ENCODE results near the gene PLEK.

The PLEK gene

DNA sequence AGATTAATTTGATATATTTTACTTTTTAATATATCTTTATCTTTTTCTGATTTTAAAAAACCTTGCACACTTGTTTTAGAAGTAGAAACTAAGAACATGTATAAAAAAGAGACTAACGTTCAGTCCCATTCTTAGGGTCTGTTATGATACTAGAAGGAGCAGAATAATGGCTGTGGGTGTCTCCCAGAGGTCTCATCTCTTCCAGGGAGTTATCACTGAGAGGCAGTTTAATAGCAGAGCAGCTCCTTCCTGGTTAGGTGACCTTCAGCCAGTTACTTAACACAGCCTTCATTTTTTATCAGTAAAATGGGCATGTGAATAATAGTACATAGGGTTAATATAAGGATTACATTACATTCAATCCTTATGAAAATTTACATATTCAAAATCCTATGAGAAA, 61.4 kb downstream of the PLEK start:
- Histone ChIP-seq H3K27me3 (ENCODE audit: control insufficient read depth, insufficient read depth, low read length, poor library complexity, severe bottlenecking) (no peaks in the 10 kb centered on the region), H3K4me1 (ENCODE audit: control insufficient read depth, insufficient read depth, low read length) (no peaks in the 10 kb centered on the region), H3K36me3 (ENCODE audit: control insufficient read depth, insufficient read depth, low read length) (no peaks in the 10 kb centered on the region), H3K9me3 (ENCODE audit: control insufficient read depth, low read length) (no peaks in the 10 kb centered on the region), H3K4me3 (ENCODE audit: insufficient read depth, low read depth, low read length) (no peak overlapping the region), H3K27ac (ENCODE audit: insufficient read depth, low read depth, low read length, poor library complexity, severe bottlenecking) (no peak overlapping the region)
- 100% methylated on average over 1 of the region's 1 CpG for WGBS, 2 experiments

DNA sequence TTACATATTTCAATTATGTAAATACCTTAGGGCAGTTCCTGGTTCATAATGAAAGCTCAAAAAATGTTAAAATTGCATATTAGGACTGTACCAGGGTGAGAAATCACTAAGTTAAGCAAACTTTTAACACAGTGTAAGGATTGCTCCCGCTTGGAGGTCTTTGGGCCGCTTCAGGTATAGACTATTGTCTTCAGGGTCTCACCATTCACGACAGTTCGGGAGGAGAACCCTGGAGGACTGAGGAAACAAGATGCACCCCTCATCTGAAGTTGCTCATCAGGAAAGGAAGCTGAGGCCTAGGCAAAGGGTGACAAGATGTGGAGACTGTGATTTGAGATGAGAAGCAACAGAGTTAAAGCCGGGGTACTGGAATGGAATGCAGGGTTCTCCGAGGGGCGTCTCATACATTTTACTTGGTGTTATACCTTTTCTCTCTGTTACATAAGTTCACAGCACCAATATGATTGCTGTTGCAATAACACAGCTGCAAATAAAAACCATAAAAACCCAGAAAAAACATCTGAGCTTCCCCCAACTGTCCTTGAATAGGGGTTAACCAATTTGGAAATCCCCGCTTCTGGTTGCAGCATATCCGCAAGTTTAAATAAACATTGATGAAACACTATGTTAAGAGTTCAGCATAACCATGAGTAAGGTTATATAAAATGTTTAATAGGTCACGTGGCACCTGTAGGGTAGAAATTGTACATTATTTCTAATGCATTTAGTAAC, 61.9 kb downstream of the PLEK start:
- H3K27me3 ChIP-seq (ENCODE audit: control insufficient read depth, insufficient read depth, low read length, poor library complexity, severe bottlenecking), result no peaks in the 10 kb centered on the region
- no peaks in the 10 kb centered on the region for H3K36me3 ChIP-seq (ENCODE audit: control insufficient read depth, insufficient read depth, low read length)
- H3K27ac ChIP-seq (ENCODE audit: insufficient read depth, low read depth, low read length, poor library complexity, severe bottlenecking), result no peak overlapping the region
- no peak overlapping the region for H3K4me3 ChIP-seq (ENCODE audit: insufficient read depth, low read depth, low read length)
- no peaks in the 10 kb centered on the region for H3K9me3 ChIP-seq (ENCODE audit: control insufficient read depth, low read length)
- 93 to 95% methylated on average over 10 of the region's 10 CpGs for WGBS, 2 experiments
- H3K4me1 ChIP-seq (ENCODE audit: control insufficient read depth, insufficient read depth, low read length), result no peaks in the 10 kb centered on the region

DNA sequence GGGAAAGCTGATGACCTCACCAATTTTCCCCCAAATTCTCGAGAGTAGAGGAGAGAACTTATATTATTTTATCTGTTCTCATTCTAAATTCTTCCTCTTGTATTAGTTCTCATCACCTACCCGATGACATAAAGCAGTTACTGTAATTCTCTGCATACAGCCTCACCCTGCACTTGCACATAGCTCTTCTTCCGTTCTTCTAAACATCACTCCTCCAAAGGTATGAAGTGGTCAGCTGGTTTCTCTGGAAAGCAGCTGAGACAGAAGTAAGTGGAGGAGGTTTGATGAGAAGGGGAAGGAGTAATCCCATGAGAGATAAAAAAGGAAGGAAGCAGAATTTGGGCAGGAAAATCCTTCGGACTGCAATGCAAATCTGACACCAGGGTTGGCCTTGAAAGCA, 63.0 kb downstream of the PLEK start:
- Histone ChIP-seq H3K27ac (ENCODE audit: insufficient read depth, low read depth, low read length, poor library complexity, severe bottlenecking) (no peak overlapping the region), H3K27me3 (ENCODE audit: control insufficient read depth, insufficient read depth, low read length, poor library complexity, severe bottlenecking) (no peaks in the 10 kb centered on the region), H3K4me1 (ENCODE audit: control insufficient read depth, insufficient read depth, low read length) (no peaks in the 10 kb centered on the region), H3K4me3 (ENCODE audit: insufficient read depth, low read depth, low read length) (no peak overlapping the region), H3K36me3 (ENCODE audit: control insufficient read depth, insufficient read depth, low read length) (no peaks in the 10 kb centered on the region), H3K9me3 (ENCODE audit: control insufficient read depth, low read length) (no peaks in the 10 kb centered on the region)
- 94% methylated on average over 3 to 4 of the region's 4 CpGs for whole genome bisulfite sequencing, 2 experiments

GRCh38 chr2:68428746-68429145, 63.7 kb downstream of the PLEK start:
- WGBS, 2 experiments, result 86 to 93% methylated on average over 1 of the region's 1 CpG
- no peak overlapping the region for H3K27ac ChIP-seq (ENCODE audit: insufficient read depth, low read depth, low read length, poor library complexity, severe bottlenecking)
- H3K27me3 ChIP-seq (ENCODE audit: control insufficient read depth, insufficient read depth, low read length, poor library complexity, severe bottlenecking), result no peaks in the 10 kb centered on the region
- H3K4me1 ChIP-seq (ENCODE audit: control insufficient read depth, insufficient read depth, low read length), result no peaks in the 10 kb centered on the region
- no peaks in the 10 kb centered on the region for H3K36me3 ChIP-seq (ENCODE audit: control insufficient read depth, insufficient read depth, low read length)
- no peaks in the 10 kb centered on the region for H3K9me3 ChIP-seq (ENCODE audit: control insufficient read depth, low read length)
- no peak overlapping the region for H3K4me3 ChIP-seq (ENCODE audit: insufficient read depth, low read depth, low read length)

GRCh38 chr2:68429311-68429826, 64.3 kb downstream of the PLEK start:
- Histone ChIP-seq H3K27me3 (ENCODE audit: control insufficient read depth, insufficient read depth, low read length, poor library complexity, severe bottlenecking) (no peaks in the 10 kb centered on the region), H3K9me3 (ENCODE audit: control insufficient read depth, low read length) (no peaks in the 10 kb centered on the region), H3K4me3 (ENCODE audit: insufficient read depth, low read depth, low read length) (no peak overlapping the region), H3K36me3 (ENCODE audit: control insufficient read depth, insufficient read depth, low read length) (no peaks in the 10 kb centered on the region), H3K27ac (ENCODE audit: insufficient read depth, low read depth, low read length, poor library complexity, severe bottlenecking) (no peak overlapping the region), H3K4me1 (ENCODE audit: control insufficient read depth, insufficient read depth, low read length) (no peaks in the 10 kb centered on the region)
- 78 to 80% methylated on average over 7 of the region's 7 CpGs for WGBS, 2 experiments

- Histone ChIP-seq H3K27me3 (ENCODE audit: control insufficient read depth, insufficient read depth, low read length, poor library complexity, severe bottlenecking) (no peaks in the 10 kb centered on the region), H3K4me1 (ENCODE audit: control insufficient read depth, insufficient read depth, low read length) (no peaks in the 10 kb centered on the region), H3K36me3 (ENCODE audit: control insufficient read depth, insufficient read depth, low read length) (no peaks in the 10 kb centered on the region), H3K4me3 (ENCODE audit: insufficient read depth, low read depth, low read length) (no peak overlapping the region), H3K9me3 (ENCODE audit: control insufficient read depth, low read length) (no peaks in the 10 kb centered on the region), H3K27ac (ENCODE audit: insufficient read depth, low read depth, low read length, poor library complexity, severe bottlenecking) (no peak overlapping the region)
- 81 to 83% methylated on average over 8 of the region's 8 CpGs for WGBS, 2 experiments
Observed at GRCh38 chr2:68431316-68431972, 66.4 kb downstream of the PLEK start.

- no peak overlapping the region for H3K27ac ChIP-seq (ENCODE audit: insufficient read depth, low read depth, low read length, poor library complexity, severe bottlenecking)
- H3K9me3 ChIP-seq (ENCODE audit: control insufficient read depth, low read length), result no peaks in the 10 kb centered on the region
- H3K4me3 ChIP-seq (ENCODE audit: insufficient read depth, low read depth, low read length), result no peak overlapping the region
- H3K27me3 ChIP-seq (ENCODE audit: control insufficient read depth, insufficient read depth, low read length, poor library complexity, severe bottlenecking), result no peaks in the 10 kb centered on the region
- no peaks in the 10 kb centered on the region for H3K36me3 ChIP-seq (ENCODE audit: control insufficient read depth, insufficient read depth, low read length)
- no peaks in the 10 kb centered on the region for H3K4me1 ChIP-seq (ENCODE audit: control insufficient read depth, insufficient read depth, low read length)
- WGBS, 2 experiments, result 79 to 80% methylated on average over 14 of the region's 14 CpGs
Observed at GRCh38 chr2:68432696-68433658, 67.9 kb downstream of the PLEK start.

GRCh38 chr2:68434981-68435380, 69.9 kb downstream of the PLEK start:
- no peaks in the 10 kb centered on the region for H3K36me3 ChIP-seq (ENCODE audit: control insufficient read depth, insufficient read depth, low read length)
- no peaks in the 10 kb centered on the region for H3K9me3 ChIP-seq (ENCODE audit: control insufficient read depth, low read length)
- no peaks in the 10 kb centered on the region for H3K27me3 ChIP-seq (ENCODE audit: control insufficient read depth, insufficient read depth, low read length, poor library complexity, severe bottlenecking)
- no peak overlapping the region for H3K4me3 ChIP-seq (ENCODE audit: insufficient read depth, low read depth, low read length)
- H3K27ac ChIP-seq (ENCODE audit: insufficient read depth, low read depth, low read length, poor library complexity, severe bottlenecking), result no peak overlapping the region
- no peaks in the 10 kb centered on the region for H3K4me1 ChIP-seq (ENCODE audit: control insufficient read depth, insufficient read depth, low read length)

GRCh38 chr2:68435615-68436014, 70.5 kb downstream of the PLEK start:
- no peaks in the 10 kb centered on the region for H3K4me1 ChIP-seq (ENCODE audit: control insufficient read depth, insufficient read depth, low read length)
- H3K36me3 ChIP-seq (ENCODE audit: control insufficient read depth, insufficient read depth, low read length), result no peaks in the 10 kb centered on the region
- no peaks in the 10 kb centered on the region for H3K9me3 ChIP-seq (ENCODE audit: control insufficient read depth, low read length)
- H3K27ac ChIP-seq (ENCODE audit: insufficient read depth, low read depth, low read length, poor library complexity, severe bottlenecking), result no peak overlapping the region
- H3K4me3 ChIP-seq (ENCODE audit: insufficient read depth, low read depth, low read length), result no peak overlapping the region
- no peaks in the 10 kb centered on the region for H3K27me3 ChIP-seq (ENCODE audit: control insufficient read depth, insufficient read depth, low read length, poor library complexity, severe bottlenecking)

DNA sequence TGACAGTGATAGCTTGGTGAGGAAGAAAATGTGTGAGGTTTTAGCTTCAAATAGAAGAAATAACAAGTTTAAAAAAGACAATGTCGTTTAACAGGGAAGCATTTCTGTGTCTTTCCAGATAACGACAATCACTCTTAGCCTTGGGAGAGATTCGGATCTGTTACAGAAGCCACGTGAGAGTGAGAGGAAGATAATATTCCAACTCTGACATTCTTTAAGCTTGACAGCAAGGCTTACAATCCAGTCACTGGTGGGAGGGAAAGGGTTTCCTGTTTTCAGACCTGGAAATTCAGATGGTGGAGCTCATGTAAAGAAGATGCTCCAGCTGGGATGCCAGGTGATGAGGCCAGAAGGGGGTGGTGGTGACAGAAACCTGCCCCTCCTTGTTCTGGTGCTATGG, 71.2 kb downstream of the PLEK start:
- Histone ChIP-seq H3K4me3 (ENCODE audit: insufficient read depth, low read depth, low read length) (no peak overlapping the region), H3K27ac (ENCODE audit: insufficient read depth, low read depth, low read length, poor library complexity, severe bottlenecking) (no peak overlapping the region), H3K9me3 (ENCODE audit: control insufficient read depth, low read length) (no peaks in the 10 kb centered on the region), H3K27me3 (ENCODE audit: control insufficient read depth, insufficient read depth, low read length, poor library complexity, severe bottlenecking) (no peaks in the 10 kb centered on the region), H3K4me1 (ENCODE audit: control insufficient read depth, insufficient read depth, low read length) (no peaks in the 10 kb centered on the region), H3K36me3 (ENCODE audit: control insufficient read depth, insufficient read depth, low read length) (no peaks in the 10 kb centered on the region)
- WGBS, 2 experiments, result 86 to 94% methylated on average over 4 of the region's 4 CpGs

Measured in ectodermal cell (in vitro differentiated cells).